Esophagus squamous epithelium (tissue), 4 donors: ENCODE measurements around the gene NRG3.

Experiments used
- CTCF ChIP-seq, 6 experiments: fragments of 450-650 bp in 4 of 6; fragments of 200-600 bp in 2 of 6; sonication (generic) in 2 of 6; IDR thresholded peaks; one replicate each; pipeline ENCODE4 v1.5.1; 2016 to 2019; ENCODE audit warnings: antibody characterized with exemption in 6 of 6, mild to moderate bottlenecking in 4 of 6, moderate library complexity in 4 of 6
- POLR2A ChIP-seq, 4 donors: fragments of 450-650 bp; IDR thresholded peaks; one replicate each; pipeline ENCODE4 v1.6.1; 2017; ENCODE audit warnings: antibody characterized with exemption in 4 of 4, mild to moderate bottlenecking in 4 of 4, moderate library complexity in 3 of 4

GRCh38 chr10:82294874-82295378 lies 419.9 kb downstream of the NRG3 start:
- TF ChIP-seq CTCF (IDR thresholded peaks at IDR 0.05), result no peak
- no peak for TF ChIP-seq POLR2A (IDR thresholded peaks at IDR 0.05)
